Measurements from ENCODE around the gene NDUFS7. TPM values are rescaled to one million over a fixed set of nuclear protein-coding genes. Genes with fewer than 3 reads are reported as not detected.

NDUFS7 gene
- total RNA-seq, 1 donor from 2014 or later, result 120 TPM

GRCh38 chr19:1401138-1401888 is 17.6 kb downstream of the NDUFS7 start, which contains the start of gene GAMT:
GAMT (minus strand) TSS chr19:1401542; CDS start chr19:1401476, 66 bp downstream.
- ATAC-seq, result no peak

- no peak for ATAC-seq
Measured at GRCh38 chr19:1401889-1402217, 18.1 kb downstream of the NDUFS7 start.

- peak; percentile 26 for ATAC-seq
Measured at GRCh38 chr19:1402411-1403070, 18.8 kb downstream of the NDUFS7 start.

GRCh38 chr19:1406774-1407527 is 23.2 kb downstream of the NDUFS7 start:
- peak; percentile 86 for ATAC-seq

- ATAC-seq, result no peak
Measured at GRCh38 chr19:1407528-1408299, 24.0 kb downstream of the NDUFS7 start, which contains the start of gene DAZAP1. DAZAP1 (plus strand) TSS chr19:1407586; CDS start chr19:1407774, 188 bp downstream.

GRCh38 chr19:1408300-1409203 is 24.8 kb downstream of the NDUFS7 start:
- no peak for ATAC-seq

- ATAC-seq, result no peak
Measured at GRCh38 chr19:1409204-1410005, 25.7 kb downstream of the NDUFS7 start.

GRCh38 chr19:1410136-1410786 is 26.6 kb downstream of the NDUFS7 start:
- ATAC-seq, result no peak

GRCh38 chr19:1410789-1411188 is 27.1 kb downstream of the NDUFS7 start:
- no peak for ATAC-seq

- no peak for ATAC-seq
Measured at GRCh38 chr19:1411255-1412191, 27.8 kb downstream of the NDUFS7 start.

GRCh38 chr19:1412323-1412923 is 28.7 kb downstream of the NDUFS7 start:
- no peak for ATAC-seq

- no peak for ATAC-seq
Measured at GRCh38 chr19:1412995-1413800, 29.5 kb downstream of the NDUFS7 start.

- peak; percentile 58 for ATAC-seq
Measured at GRCh38 chr19:1416014-1416841, 32.5 kb downstream of the NDUFS7 start.

GRCh38 chr19:1417145-1417544 is 33.4 kb downstream of the NDUFS7 start:
- no peak for ATAC-seq

GRCh38 chr19:1417681-1418495 is 34.2 kb downstream of the NDUFS7 start:
- no peak for ATAC-seq

GRCh38 chr19:1418496-1418775 is 34.7 kb downstream of the NDUFS7 start:
- ATAC-seq, result no peak
